Neutrophil (primary cell): Measurements from ENCODE around the gene PPP3CA.

Experiments used
- H3K27ac ChIP-seq: fragments of 200-600 bp; sonication (generic); 2 replicates; pipeline ENCODE4 v1.5.1; 2016; ENCODE audit warnings: mild to moderate bottlenecking, moderate library complexity
- H3K27me3 ChIP-seq: fragments of 200-600 bp; sonication (generic); 2 replicates; pipeline ENCODE4 v1.6.0; 2016; ENCODE audit warnings: mild to moderate bottlenecking
- H3K36me3 ChIP-seq: fragments of 200-600 bp; sonication (generic); 2 replicates; pipeline ENCODE4 v1.5.1; 2017
- H3K4me1 ChIP-seq, 2 experiments: fragments of 200-600 bp in 1 of 2; sonication (generic) in 1 of 2; 1 replicate in 1 of 2; 2 replicates in 1 of 2; pipeline versions ENCODE4 v1.5.1 to v1.6.1; 2013 to 2016; ENCODE audit warnings: low read depth in 1 of 2, low read length in 1 of 2, mild to moderate bottlenecking in 1 of 2, moderate library complexity in 1 of 2; ENCODE audit not compliant: control insufficient read depth in 1 of 2, insufficient read depth in 1 of 2
- H3K4me3 ChIP-seq, 2 experiments: fragments of 200-600 bp in 1 of 2; sonication (generic) in 1 of 2; 1 replicate in 1 of 2; 2 replicates in 1 of 2; pipeline ENCODE4 v1.5.1; 2013 to 2016; ENCODE audit warnings: low read depth in 1 of 2, low read length in 1 of 2, mild to moderate bottlenecking in 1 of 2, moderate library complexity in 1 of 2
- H3K9me3 ChIP-seq: fragments of 200-600 bp; sonication (generic); 2 replicates; pipeline ENCODE4 v1.5.1; 2016
- TF ChIP-seq, protein P1 (sequence below): fragments of 200-600 bp; sonication (generic); IDR thresholded peaks from 2 replicates; pipeline ENCODE4 v1.5.1; 2016; ENCODE audit warnings: antibody characterized with exemption

Gene PPP3CA

DNA sequence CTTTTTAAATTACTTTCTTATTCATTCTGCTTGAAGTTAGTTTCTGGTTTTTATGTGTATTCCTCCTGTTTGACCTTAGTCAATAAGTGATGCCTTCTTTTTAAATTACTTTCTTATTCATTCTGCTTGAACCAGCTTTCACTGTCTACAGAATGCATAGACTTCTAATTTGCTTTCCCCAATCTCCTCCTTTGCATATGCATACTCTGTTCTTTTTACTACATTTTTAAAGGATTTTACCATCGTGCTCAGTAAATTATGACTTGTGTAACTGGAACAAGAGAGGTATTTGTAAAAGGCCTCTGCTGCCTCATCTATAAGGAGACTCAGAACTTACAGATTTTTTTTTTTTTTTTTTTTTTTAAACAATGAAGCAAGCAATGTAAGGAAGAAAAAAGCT lies 228.7 kb downstream of the PPP3CA start:
- H3K4me3 ChIP-seq, result no peak overlapping the region
- TF ChIP-seq, protein P1, sequence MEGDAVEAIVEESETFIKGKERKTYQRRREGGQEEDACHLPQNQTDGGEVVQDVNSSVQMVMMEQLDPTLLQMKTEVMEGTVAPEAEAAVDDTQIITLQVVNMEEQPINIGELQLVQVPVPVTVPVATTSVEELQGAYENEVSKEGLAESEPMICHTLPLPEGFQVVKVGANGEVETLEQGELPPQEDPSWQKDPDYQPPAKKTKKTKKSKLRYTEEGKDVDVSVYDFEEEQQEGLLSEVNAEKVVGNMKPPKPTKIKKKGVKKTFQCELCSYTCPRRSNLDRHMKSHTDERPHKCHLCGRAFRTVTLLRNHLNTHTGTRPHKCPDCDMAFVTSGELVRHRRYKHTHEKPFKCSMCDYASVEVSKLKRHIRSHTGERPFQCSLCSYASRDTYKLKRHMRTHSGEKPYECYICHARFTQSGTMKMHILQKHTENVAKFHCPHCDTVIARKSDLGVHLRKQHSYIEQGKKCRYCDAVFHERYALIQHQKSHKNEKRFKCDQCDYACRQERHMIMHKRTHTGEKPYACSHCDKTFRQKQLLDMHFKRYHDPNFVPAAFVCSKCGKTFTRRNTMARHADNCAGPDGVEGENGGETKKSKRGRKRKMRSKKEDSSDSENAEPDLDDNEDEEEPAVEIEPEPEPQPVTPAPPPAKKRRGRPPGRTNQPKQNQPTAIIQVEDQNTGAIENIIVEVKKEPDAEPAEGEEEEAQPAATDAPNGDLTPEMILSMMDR, result no peak
- no peak overlapping the region for H3K27ac ChIP-seq
- no peaks in the 10 kb centered on the region for H3K4me1 ChIP-seq
- no peaks in the 10 kb centered on the region for H3K36me3 ChIP-seq
- no peaks in the 10 kb centered on the region for H3K27me3 ChIP-seq
- no peaks in the 10 kb centered on the region for H3K9me3 ChIP-seq

DNA sequence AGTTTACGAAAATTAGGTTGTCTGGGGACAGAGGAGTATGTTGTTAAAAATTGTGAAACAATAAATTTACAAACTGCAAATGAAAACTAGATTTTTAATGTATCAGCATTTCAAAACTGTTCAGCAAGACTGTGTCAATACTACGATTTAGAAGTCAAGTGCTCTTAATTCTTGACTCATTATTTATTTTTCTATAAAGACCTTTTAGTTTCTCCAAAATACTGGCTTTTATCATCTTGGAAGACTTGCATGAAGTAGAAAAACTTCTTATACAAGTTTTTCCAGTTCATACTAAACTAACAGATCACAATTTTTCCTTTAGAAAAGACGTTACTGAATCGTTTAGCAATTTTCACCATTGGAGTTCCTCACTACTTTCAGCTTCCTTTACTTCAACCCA lies 231.4 kb downstream of the PPP3CA start:
- H3K4me3 ChIP-seq, result no peak overlapping the region
- peaks cover 4 to 9% of the 10 kb centered on the region in 2 experiments for H3K4me1 ChIP-seq
- no peaks in the 10 kb centered on the region for H3K27me3 ChIP-seq
- TF ChIP-seq, protein P1, result no peak
- no peaks in the 10 kb centered on the region for H3K9me3 ChIP-seq
- no peak overlapping the region for H3K27ac ChIP-seq
- no peaks in the 10 kb centered on the region for H3K36me3 ChIP-seq

DNA sequence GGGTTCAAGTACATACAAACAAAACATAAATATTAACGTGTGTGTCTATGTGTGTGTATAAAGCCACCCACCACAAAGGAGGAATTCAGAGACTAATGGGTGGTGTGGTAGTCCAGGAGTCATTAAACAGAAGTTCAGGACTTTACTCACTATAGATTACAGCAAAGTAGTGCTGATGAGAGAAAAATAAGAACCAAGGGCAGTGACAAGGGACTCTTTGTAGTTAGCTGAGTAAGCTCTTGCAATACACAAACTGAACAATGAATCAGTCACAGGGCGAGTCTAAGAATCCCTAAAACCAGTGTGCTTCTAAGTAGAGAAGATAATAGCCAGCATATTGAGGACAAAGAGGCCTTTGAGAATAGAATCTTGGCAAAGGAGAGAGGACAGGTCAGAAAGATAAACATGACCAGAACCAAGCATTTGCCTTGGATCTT lies 232.4 kb downstream of the PPP3CA start:
- no peak overlapping the region for H3K4me3 ChIP-seq
- no peak overlapping the region for H3K27ac ChIP-seq
- H3K4me1 ChIP-seq, result peaks cover 4 to 9% of the 10 kb centered on the region in 2 experiments
- no peaks in the 10 kb centered on the region for H3K36me3 ChIP-seq
- H3K27me3 ChIP-seq, result no peaks in the 10 kb centered on the region
- H3K9me3 ChIP-seq, result no peaks in the 10 kb centered on the region
- TF ChIP-seq, protein P1, result no peak

DNA sequence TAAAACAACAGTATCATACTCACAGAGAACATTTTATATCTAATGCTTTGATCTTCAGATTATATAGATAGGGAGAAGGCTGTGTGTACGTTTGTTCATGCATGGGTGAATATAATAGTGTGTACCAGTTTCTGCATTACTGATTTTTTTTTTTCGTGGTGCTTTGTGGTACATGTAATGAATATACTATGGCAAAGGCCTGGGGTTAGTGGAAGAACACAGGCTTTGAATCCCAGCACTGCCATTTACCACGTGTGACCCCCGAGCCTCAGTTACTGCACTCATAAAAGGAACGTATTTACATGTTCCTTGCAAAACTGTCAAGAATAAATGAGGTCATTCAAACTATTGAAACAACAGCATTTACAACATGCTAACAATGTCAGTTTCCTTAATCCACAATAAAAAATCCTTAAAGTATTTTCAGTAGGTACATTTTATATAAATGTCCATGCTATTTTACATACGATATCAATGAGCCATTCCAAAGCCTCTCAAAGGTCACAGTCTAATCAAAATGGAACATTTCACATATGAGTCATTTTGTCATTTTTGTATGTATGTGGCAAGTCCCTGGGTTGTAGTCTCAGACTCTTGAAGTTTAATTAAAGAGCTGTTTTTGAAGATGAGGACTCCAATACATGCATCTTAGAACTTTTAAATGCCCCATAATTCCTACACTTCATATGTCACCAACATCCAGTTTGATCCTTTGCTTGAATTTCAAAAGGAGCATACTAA lies 242.8 kb downstream of the PPP3CA start:
- Histone ChIP-seq H3K9me3 (no peaks in the 10 kb centered on the region), H3K4me3 (no peak overlapping the region), H3K4me1 (peaks cover 21 to 28% of the 10 kb centered on the region in 2 experiments)

DNA sequence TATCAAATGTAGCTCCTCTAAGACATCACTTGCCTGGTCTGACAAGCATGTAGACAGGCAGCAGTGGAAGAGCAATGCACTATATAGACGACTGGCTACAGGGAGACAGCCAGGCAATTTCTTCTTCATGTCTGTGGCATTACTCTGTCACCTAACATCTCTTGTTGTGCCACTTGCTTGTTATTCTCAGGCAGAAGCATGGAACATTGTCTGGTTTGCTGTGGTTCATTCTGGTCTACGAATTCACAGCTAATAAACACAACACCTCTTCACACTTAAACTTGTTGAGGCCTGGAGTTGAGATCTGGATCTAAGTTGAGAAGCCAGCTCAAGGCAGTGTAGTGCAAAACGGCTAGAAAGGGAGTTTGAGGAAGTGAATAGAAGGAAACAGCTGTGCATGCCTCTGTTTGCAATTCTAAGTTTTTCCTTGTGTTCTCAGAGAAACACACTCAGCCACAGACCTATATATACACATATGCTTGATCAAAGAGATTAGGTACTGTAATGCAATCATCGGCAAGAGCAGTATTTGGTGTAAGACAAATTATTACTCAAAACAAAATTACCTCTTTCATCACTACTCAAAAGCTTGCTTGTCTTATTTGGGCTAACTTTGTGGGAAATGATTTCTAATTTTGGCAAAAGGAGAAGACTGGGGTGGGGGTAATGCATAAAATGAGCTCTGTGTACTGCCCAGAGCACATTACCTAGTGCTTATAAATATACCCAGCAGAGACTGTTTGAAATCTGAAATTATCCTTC lies 243.8 kb downstream of the PPP3CA start:
- Histone ChIP-seq H3K27ac (peak overlapping the region; percentile 71), H3K27me3 (no peaks in the 10 kb centered on the region), H3K36me3 (peaks cover 19% of the 10 kb centered on the region)

More for the DNA sequence above, 242.8 kb downstream of the PPP3CA start:
- Histone ChIP-seq H3K27ac (peak overlapping the region; percentile 71), H3K27me3 (no peaks in the 10 kb centered on the region), H3K36me3 (peaks cover 18% of the 10 kb centered on the region)
- TF ChIP-seq, protein P1, result no peak

More for the DNA sequence above, 243.8 kb downstream of the PPP3CA start:
- H3K4me3 ChIP-seq, result no peak overlapping the region
- H3K9me3 ChIP-seq, result no peaks in the 10 kb centered on the region
- H3K4me1 ChIP-seq, result peaks cover 21 to 28% of the 10 kb centered on the region in 2 experiments
- TF ChIP-seq, protein P1, result no peak
